K562 (cell line): ENCODE data around the gene HFE. TPM values are rescaled to one million over a fixed set of nuclear protein-coding genes. Genes with fewer than 3 reads are reported as not detected.

Experiments
- BRD9 ChIP-seq: fragments of 450-650 bp; IDR thresholded peaks from 2 replicates; pipeline ENCODE4 v1.6.1; 2018; ENCODE audit warnings: low read depth; ENCODE audit not compliant: partially characterized antibody
- CHCHD3 ChIP-seq: fragments of 250-450 bp; sonication (Bioruptor Pico); IDR thresholded peaks from 2 replicates; pipeline ENCODE4 v2.1.2; 2022; ENCODE audit warnings: mild to moderate bottlenecking
- FOSL1 ChIP-seq: fragments of 200-800 bp; sonication (Bioruptor generic); conservative IDR thresholded peaks from 2 replicates; pipeline ENCODE4 v1.6.1; 2016; ENCODE audit warnings: missing genetic modification characterization, missing compliant biosample characterization
- FOXM1 ChIP-seq, 2 experiments: fragments of 450-650 bp in 1 of 2; sonication (generic) in 1 of 2; formaldehyde crosslinking in 1 of 2; IDR thresholded peaks; 2 replicates each; pipeline versions ENCODE4 v1.6.1 to v1.9.0; 2017 to 2022; ENCODE audit warnings: low read depth in 2 of 2, mild to moderate bottlenecking in 2 of 2, missing genetic modification reagents in 1 of 2, moderate library complexity in 1 of 2
- KAT7 ChIP-seq: sonication (generic); formaldehyde crosslinking; IDR thresholded peaks from 2 replicates; pipeline ENCODE4 v1.8.0; 2022; ENCODE audit warnings: missing genetic modification reagents, mild to moderate bottlenecking, borderline replicate concordance
- KLF16 ChIP-seq: IDR thresholded peaks from 2 replicates; pipeline ENCODE4 v1.6.1; 2016; ENCODE audit warnings: antibody characterized with exemption
- NFIX ChIP-seq: fragments of 250-450 bp; sonication (Bioruptor Pico); IDR thresholded peaks from 2 replicates; pipeline ENCODE4 v1.4.0; 2020; ENCODE audit warnings: low read depth, mild to moderate bottlenecking, moderate library complexity
- POLR2A ChIP-seq: fragments of 450-650 bp; conservative IDR thresholded peaks from 2 replicates; pipeline ENCODE4 v1.6.1; 2016
- PRPF4 ChIP-seq: fragments of 200-400 bp; formaldehyde crosslinking; IDR thresholded peaks from one replicate; pipeline ENCODE4 v1.6.1; 2017; ENCODE audit warnings: low read length, low read depth, mild to moderate bottlenecking; ENCODE audit not compliant: insufficient read depth, poor library complexity, severe bottlenecking
- SRSF7 ChIP-seq: fragments of 200-400 bp; formaldehyde crosslinking; optimal IDR thresholded peaks from 2 replicates; pipeline ENCODE3; 2017; ENCODE audit warnings: mild to moderate bottlenecking, low read depth, low read length
- ZBTB17 ChIP-seq: fragments of 450-650 bp; formaldehyde crosslinking; IDR thresholded peaks from 2 replicates; pipeline ENCODE4 v1.4.0; 2020; ENCODE audit warnings: mild to moderate bottlenecking
- ZKSCAN1 ChIP-seq: fragments of 150-350 bp; IDR thresholded peaks from 2 replicates; pipeline ENCODE4 v1.6.1; 2016; ENCODE audit warnings: low read depth, low read length
- ZZZ3 ChIP-seq: fragments of 450-650 bp; IDR thresholded peaks from 2 replicates; pipeline ENCODE4 v1.6.1; 2016; ENCODE audit warnings: antibody characterized with exemption, mild to moderate bottlenecking, moderate library complexity
- polyA plus RNA-seq, 8 experiments: library from polyadenylated mRNA; depleted of rRNA in 4 of 8; stranded (reverse) in 5 of 8; unstranded in 3 of 8; fragments of >200 nt; fragmentation: Nextera tagmentation in 2 of 8; fragmentation: Illumina TruSeq in 1 of 8; extraction: Ambion mirVana in 2 of 8; extraction: Trizol in 1 of 8; gene quantifications; 2 replicates each; pipeline versions ENCODE4 v1.2.1 to v1.2.3, GENCODE V29; 2011 to 2014; ENCODE audit warnings: inconsistent platforms in 1 of 8, missing spikeins in 1 of 8
- total RNA-seq, 7 experiments: library from RNA; depleted of rRNA in 6 of 7; stranded (reverse); fragments of >200 nt in 6 of 7; fragmentation: Illumina TruSeq in 2 of 7; extraction: Trizol in 2 of 7; gene quantifications; 2 replicates each; pipeline versions ENCODE4 v1.2.1 to v1.2.3, GENCODE V29; 2011 to 2021; ENCODE audit warnings: low replicate concordance in 1 of 7
- TF ChIP-seq, protein P1 (sequence below): fragments of 200-800 bp; sonication (Bioruptor generic); IDR thresholded peaks from 2 replicates; pipeline ENCODE4 v1.6.1; 2016; ENCODE audit warnings: missing genetic modification characterization, missing compliant biosample characterization
- TF ChIP-seq, protein P2 (sequence below): fragments of 250-450 bp; sonication (Bioruptor Pico); IDR thresholded peaks from 2 replicates; pipeline ENCODE4 v1.6.1; 2021; ENCODE audit warnings: mild to moderate bottlenecking
- TF ChIP-seq, protein P3 (sequence below): fragments of 150-350 bp; conservative IDR thresholded peaks from 2 replicates; pipeline ENCODE4 v1.6.1; 2014; ENCODE audit warnings: low read length
- TF ChIP-seq, protein P4 (sequence below): fragments of 450-650 bp; IDR thresholded peaks from 2 replicates; pipeline ENCODE4 v1.6.1; 2016

HFE gene
- total and polyA plus RNA-seq, 9 of the 15 experiments (the other 6 are each of a cell fraction or from before 2014, with no cell fraction given) = 0.14 to 1.2 (median 0.76) TPM

DNA sequence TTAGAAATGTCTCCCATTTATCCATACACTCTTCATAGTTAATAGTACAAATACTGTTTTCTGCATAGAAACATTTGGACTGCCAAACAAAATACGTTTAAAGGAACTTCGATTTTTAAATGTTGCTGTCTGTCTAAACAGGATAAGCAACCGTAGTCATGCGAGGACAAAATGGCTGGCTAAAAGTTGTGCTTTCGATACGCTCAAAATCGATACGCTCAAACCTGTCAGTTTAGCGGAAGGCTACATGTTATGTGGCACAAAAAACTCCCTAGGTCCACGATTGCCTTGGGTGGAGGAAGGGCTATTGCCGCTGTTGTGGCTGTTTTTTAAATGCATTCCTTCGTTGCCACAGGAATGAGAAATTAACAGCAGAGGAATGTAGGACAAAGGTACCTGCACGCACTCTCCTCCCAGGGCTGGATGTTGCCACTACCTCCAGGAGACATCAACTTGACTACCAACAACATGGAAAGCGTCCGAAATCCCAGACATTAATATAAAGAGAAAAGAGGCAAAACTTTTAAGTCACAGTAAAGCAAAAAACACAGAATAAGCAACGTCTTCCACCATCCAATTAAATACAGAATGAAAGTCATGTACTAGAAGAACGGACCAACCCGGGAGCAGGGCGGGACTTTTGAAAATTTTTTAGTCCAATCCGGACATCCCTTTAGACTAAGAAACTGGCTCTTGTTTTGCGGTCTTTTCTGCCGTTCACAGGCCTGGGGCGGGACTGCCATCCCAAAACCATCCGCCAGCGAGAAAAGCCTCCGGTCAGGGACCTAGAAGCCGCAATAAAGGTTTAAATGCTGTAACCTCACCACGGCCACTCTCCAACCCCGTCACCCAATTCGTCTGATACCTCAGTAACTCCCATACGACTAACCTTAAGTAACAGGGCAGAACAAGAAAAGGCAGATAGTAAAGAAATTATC lies 32.2 kb upstream of the HFE start (continued):
- TF ChIP-seq, protein P1, sequence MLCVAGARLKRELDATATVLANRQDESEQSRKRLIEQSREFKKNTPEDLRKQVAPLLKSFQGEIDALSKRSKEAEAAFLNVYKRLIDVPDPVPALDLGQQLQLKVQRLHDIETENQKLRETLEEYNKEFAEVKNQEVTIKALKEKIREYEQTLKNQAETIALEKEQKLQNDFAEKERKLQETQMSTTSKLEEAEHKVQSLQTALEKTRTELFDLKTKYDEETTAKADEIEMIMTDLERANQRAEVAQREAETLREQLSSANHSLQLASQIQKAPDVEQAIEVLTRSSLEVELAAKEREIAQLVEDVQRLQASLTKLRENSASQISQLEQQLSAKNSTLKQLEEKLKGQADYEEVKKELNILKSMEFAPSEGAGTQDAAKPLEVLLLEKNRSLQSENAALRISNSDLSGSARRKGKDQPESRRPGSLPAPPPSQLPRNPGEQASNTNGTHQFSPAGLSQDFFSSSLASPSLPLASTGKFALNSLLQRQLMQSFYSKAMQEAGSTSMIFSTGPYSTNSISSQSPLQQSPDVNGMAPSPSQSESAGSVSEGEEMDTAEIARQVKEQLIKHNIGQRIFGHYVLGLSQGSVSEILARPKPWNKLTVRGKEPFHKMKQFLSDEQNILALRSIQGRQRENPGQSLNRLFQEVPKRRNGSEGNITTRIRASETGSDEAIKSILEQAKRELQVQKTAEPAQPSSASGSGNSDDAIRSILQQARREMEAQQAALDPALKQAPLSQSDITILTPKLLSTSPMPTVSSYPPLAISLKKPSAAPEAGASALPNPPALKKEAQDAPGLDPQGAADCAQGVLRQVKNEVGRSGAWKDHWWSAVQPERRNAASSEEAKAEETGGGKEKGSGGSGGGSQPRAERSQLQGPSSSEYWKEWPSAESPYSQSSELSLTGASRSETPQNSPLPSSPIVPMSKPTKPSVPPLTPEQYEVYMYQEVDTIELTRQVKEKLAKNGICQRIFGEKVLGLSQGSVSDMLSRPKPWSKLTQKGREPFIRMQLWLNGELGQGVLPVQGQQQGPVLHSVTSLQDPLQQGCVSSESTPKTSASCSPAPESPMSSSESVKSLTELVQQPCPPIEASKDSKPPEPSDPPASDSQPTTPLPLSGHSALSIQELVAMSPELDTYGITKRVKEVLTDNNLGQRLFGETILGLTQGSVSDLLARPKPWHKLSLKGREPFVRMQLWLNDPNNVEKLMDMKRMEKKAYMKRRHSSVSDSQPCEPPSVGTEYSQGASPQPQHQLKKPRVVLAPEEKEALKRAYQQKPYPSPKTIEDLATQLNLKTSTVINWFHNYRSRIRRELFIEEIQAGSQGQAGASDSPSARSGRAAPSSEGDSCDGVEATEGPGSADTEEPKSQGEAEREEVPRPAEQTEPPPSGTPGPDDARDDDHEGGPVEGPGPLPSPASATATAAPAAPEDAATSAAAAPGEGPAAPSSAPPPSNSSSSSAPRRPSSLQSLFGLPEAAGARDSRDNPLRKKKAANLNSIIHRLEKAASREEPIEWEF = peak; percentile 97
- TF ChIP-seq BRD9 = peak; percentile 38
- TF ChIP-seq POLR2A = peak; percentile 95
- TF ChIP-seq KAT7 (CRISPR knock-in tag) = peak; percentile 86; the same call in 1 of the 2 replicates
- TF ChIP-seq PRPF4 = peak; percentile 20
- TF ChIP-seq FOSL1 = peak; percentile 38
- no peak; the same call in 1 of the 2 replicates for TF ChIP-seq ZKSCAN1
- no peak for TF ChIP-seq NFIX (CRISPR knock-in tag)
- no peak for TF ChIP-seq ZZZ3
- peak; percentile 85 for TF ChIP-seq ZBTB17 (CRISPR knock-in tag)
- TF ChIP-seq, protein P2, sequence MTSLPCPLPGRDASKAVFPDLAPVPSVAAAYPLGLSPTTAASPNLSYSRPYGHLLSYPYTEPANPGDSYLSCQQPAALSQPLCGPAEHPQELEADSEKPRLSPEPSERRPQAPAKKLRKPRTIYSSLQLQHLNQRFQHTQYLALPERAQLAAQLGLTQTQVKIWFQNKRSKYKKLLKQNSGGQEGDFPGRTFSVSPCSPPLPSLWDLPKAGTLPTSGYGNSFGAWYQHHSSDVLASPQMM (CRISPR knock-in tag) = peak; percentile 89
- TF ChIP-seq KLF16 = peak; percentile 25; the same call in 1 of the 2 replicates
- TF ChIP-seq CHCHD3 (CRISPR knock-in tag) = peak; percentile 96
- no peak for TF ChIP-seq SRSF7
- peak; percentile 73 for TF ChIP-seq FOXM1 (IDR thresholded peaks at IDR 0.05; ENCODE audit: low read depth)
- 0 out of 2 replicates have a peak, but pooled peaks have one; percentile 73 for TF ChIP-seq FOXM1 (CRISPR knock-in tag; IDR thresholded peaks at IDR 0.05; ENCODE audit: low read depth)
- TF ChIP-seq, protein P3, sequence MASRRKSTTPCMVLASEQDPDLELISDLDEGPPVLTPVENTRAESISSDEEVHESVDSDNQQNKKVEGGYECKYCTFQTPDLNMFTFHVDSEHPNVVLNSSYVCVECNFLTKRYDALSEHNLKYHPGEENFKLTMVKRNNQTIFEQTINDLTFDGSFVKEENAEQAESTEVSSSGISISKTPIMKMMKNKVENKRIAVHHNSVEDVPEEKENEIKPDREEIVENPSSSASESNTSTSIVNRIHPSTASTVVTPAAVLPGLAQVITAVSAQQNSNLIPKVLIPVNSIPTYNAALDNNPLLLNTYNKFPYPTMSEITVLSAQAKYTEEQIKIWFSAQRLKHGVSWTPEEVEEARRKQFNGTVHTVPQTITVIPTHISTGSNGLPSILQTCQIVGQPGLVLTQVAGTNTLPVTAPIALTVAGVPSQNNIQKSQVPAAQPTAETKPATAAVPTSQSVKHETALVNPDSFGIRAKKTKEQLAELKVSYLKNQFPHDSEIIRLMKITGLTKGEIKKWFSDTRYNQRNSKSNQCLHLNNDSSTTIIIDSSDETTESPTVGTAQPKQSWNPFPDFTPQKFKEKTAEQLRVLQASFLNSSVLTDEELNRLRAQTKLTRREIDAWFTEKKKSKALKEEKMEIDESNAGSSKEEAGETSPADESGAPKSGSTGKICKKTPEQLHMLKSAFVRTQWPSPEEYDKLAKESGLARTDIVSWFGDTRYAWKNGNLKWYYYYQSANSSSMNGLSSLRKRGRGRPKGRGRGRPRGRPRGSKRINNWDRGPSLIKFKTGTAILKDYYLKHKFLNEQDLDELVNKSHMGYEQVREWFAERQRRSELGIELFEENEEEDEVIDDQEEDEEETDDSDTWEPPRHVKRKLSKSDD = 0 out of 2 replicates have a peak, but pooled peaks have one; percentile 3
- TF ChIP-seq, protein P4, sequence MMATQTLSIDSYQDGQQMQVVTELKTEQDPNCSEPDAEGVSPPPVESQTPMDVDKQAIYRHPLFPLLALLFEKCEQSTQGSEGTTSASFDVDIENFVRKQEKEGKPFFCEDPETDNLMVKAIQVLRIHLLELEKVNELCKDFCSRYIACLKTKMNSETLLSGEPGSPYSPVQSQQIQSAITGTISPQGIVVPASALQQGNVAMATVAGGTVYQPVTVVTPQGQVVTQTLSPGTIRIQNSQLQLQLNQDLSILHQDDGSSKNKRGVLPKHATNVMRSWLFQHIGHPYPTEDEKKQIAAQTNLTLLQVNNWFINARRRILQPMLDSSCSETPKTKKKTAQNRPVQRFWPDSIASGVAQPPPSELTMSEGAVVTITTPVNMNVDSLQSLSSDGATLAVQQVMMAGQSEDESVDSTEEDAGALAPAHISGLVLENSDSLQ = peak; percentile 93
